ENCODE measurements around the gene EGFR. TPM values are rescaled to one million over a fixed set of nuclear protein-coding genes. Genes with fewer than 3 reads are reported as not detected.

The EGFR gene
- total RNA-seq, 6 experiments from 2014 or later: 59.3 to 127 (median 93.7) TPM

DNA sequence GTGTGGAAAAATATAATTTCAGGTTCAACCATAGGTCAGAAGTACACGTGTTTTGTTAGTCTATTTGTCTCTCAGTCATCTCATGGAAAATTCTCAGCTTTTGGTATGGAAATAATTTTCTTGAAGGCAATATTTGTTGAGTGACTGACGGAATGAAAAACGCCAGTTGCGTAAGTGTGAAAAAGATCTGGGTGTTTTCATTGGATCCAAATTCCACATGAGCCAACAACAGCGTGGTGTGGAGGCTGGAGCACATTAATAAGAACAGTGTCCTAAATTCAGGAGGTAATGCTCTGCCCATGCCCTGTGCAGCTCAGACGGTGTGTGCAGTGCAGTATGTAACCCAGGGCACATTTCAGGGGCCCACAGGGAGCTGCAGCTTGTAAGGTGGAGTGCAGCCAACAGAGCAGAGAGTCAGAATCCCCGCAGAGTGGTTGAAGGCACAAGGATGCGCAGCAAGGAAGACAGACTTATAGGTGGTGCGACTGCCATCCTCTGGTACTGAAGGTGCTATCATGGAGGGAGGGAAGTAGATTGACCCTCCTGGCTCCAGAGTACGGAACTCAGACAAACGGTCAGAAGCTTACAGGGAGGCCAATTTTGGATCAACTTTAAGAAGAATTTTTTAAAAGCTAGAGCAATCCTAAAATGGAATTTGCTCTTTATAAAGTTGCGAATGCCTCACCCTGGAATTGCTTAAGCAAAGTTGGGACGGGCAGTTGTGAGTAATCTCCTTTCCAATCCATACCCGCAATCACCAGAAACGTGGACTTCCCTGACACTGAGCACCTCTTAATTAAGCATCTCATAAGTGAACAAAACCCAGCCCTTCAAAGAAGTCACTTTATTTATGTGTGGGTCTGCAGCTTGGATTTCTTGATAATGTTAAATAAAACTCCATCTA is 38.0 kb downstream of the EGFR start:
- intact Hi-C loops (cut with DNase I): no loop called here
- H3K36me3 ChIP-seq: no peaks in the 10 kb centered on the region
- H3K9me3 ChIP-seq: no peaks in the 10 kb centered on the region
- ATAC-seq (peak; percentile 75 to 90 (median 83)), DNase-seq (peak in 1 of 3 donors; percentile 63)
- 32% methylated on average over 14 of the region's 15 CpGs for WGBS (ENCODE audit: insufficient coverage, low coverage, low lambda C conversion rate, missing lambda C conversion rate)
- no peaks in the 10 kb centered on the region for H3K27me3 ChIP-seq
- H3K27ac ChIP-seq: peak overlapping the region; percentile 44 to 85 (median 85)
- TF ChIP-seq POLR2A (IDR thresholded peaks at IDR 0.05): peak; percentile 67
- TF ChIP-seq, protein P1, sequence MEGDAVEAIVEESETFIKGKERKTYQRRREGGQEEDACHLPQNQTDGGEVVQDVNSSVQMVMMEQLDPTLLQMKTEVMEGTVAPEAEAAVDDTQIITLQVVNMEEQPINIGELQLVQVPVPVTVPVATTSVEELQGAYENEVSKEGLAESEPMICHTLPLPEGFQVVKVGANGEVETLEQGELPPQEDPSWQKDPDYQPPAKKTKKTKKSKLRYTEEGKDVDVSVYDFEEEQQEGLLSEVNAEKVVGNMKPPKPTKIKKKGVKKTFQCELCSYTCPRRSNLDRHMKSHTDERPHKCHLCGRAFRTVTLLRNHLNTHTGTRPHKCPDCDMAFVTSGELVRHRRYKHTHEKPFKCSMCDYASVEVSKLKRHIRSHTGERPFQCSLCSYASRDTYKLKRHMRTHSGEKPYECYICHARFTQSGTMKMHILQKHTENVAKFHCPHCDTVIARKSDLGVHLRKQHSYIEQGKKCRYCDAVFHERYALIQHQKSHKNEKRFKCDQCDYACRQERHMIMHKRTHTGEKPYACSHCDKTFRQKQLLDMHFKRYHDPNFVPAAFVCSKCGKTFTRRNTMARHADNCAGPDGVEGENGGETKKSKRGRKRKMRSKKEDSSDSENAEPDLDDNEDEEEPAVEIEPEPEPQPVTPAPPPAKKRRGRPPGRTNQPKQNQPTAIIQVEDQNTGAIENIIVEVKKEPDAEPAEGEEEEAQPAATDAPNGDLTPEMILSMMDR (IDR thresholded peaks at IDR 0.05): no peak
- H3K4me3 ChIP-seq: no peak overlapping the region
- peaks cover 0 to 25% (median 5%) of the 10 kb centered on the region in 4 donors for H3K4me1 ChIP-seq

DNA sequence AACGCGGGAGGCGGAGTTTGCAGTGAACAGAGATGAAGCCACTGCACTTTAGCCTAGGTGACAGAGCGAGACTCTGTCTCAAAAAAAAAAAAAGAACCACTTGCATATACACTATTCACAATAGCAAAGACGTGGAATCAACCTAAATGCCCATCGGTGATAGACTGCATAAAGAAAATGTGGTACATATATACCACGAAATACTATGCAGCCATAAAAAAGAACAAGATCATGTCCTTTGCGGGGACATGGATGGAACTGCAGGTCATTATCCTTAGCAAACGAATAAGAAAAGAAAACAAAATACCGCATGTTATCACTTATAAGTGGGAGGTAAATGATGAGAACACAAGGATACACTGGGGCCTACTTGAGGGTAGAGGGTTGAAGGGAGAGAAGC is 39.5 kb downstream of the EGFR start:
- intact Hi-C loops (cut with DNase I): no loop called here
- Histone ChIP-seq H3K36me3 (no peaks in the 10 kb centered on the region), H3K9me3 (no peaks in the 10 kb centered on the region), H3K27me3 (no peaks in the 10 kb centered on the region), H3K27ac (peak overlapping the region in 1 of 3 donors; percentile 85), H3K4me3 (no peak overlapping the region), H3K4me1 (peaks cover 0 to 25% (median 5%) of the 10 kb centered on the region in 4 donors)
- TF ChIP-seq, protein P1 (IDR thresholded peaks at IDR 0.05): no peak
- no peak for TF ChIP-seq POLR2A (IDR thresholded peaks at IDR 0.05)
- DNase-seq (no peak), ATAC-seq (no peak)
- 86% methylated on average over 10 of the region's 10 CpGs for WGBS (ENCODE audit: insufficient coverage, low coverage, low lambda C conversion rate, missing lambda C conversion rate)

DNA sequence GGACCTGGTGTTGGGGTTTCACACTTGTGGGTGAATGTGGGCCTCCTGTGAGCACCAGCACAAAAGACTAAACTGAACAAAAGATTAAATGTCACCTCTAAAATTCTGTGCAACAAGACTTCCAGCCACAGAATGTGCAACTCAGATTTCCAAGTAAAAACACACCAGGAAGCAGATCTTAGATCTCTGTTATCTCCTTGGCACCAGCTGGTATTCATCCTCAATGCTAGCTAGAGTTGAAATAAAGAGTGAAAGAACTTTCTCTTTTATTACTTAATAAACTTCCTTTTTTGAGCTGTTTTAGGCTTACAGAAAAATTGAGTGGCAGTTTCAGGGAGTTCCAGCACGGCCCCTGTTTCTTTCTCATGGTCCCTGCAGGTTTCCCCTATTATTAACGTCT is 40.2 kb downstream of the EGFR start:
- peak overlapping the region in 1 of 3 donors; percentile 8 for H3K27ac ChIP-seq
- intact Hi-C loops (cut with DNase I): no loop called here
- H3K4me3 ChIP-seq: no peak overlapping the region
- DNase-seq (no peak), ATAC-seq (no peak)
- TF ChIP-seq POLR2A (IDR thresholded peaks at IDR 0.05): no peak
- TF ChIP-seq, protein P1 (IDR thresholded peaks at IDR 0.05): no peak
- 76% methylated on average over 2 of the region's 2 CpGs for WGBS (ENCODE audit: insufficient coverage, low coverage, low lambda C conversion rate, missing lambda C conversion rate)
- H3K36me3 ChIP-seq: no peaks in the 10 kb centered on the region
- no peaks in the 10 kb centered on the region for H3K27me3 ChIP-seq
- H3K9me3 ChIP-seq: no peaks in the 10 kb centered on the region
- H3K4me1 ChIP-seq: peaks cover 0 to 25% (median 5%) of the 10 kb centered on the region in 4 donors

DNA sequence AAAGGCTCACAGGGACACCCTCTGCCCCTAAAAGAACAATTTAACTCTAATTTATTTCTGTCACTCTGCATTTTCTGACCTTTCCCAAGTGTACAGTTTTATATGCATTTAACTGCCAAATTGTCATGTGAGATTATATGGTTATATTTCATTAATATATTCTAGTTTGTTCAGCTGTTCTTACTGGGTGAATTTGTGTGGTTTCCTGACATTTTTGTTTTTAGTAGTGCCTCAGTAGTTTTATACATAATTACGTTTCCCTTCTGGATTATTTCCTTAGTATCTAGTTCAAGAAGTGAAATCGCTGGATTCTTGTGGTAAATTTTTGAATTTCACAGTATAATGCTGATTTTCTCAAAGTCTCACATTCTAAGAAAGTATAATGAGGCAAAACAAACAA is 41.3 kb downstream of the EGFR start:
- DNase-seq: no peak

More for the DNA sequence above, 41.3 kb downstream of the EGFR start:
- TF ChIP-seq POLR2A (IDR thresholded peaks at IDR 0.05): no peak
- TF ChIP-seq, protein P1 (IDR thresholded peaks at IDR 0.05): no peak
- Histone ChIP-seq H3K4me3 (no peak overlapping the region), H3K9me3 (no peaks in the 10 kb centered on the region), H3K27me3 (no peaks in the 10 kb centered on the region), H3K4me1 (peaks cover 0 to 25% (median 5%) of the 10 kb centered on the region in 4 donors), H3K27ac (peak overlapping the region in 1 of 3 donors; percentile 1), H3K36me3 (no peaks in the 10 kb centered on the region)
- 77% methylated on average over 2 of the region's 2 CpGs for WGBS (ENCODE audit: insufficient coverage, low coverage, low lambda C conversion rate, missing lambda C conversion rate)
- no peak for ATAC-seq
- intact Hi-C loops (cut with DNase I): no loop called here

Measured in right lobe of liver (tissue), 6 donors.